K562 (cell line): ENCODE data around the gene GLI1. TPM values are rescaled to one million over a fixed set of nuclear protein-coding genes. Genes with fewer than 3 reads are reported as not detected.
A peak's percentile ranks its signal among the peaks of the same experiment; 100 is the strongest.

Experiments used
- AFF1 ChIP-seq, 2 experiments: fragments of 450-650 bp; IDR thresholded peaks; 2 replicates each; pipeline ENCODE4 v1.6.1; 2018; ENCODE audit warnings: mild to moderate bottlenecking in 2 of 2, low read depth in 1 of 2; ENCODE audit not compliant: partially characterized antibody in 2 of 2
- FOXJ2 ChIP-seq: fragments of 200-800 bp; sonication (Bioruptor generic); IDR thresholded peaks from 2 replicates; pipeline ENCODE4 v1.6.1; 2016; ENCODE audit warnings: missing genetic modification characterization, missing compliant biosample characterization
- NBN ChIP-seq: fragments of 450-650 bp; IDR thresholded peaks from 2 replicates; pipeline ENCODE4 v1.6.1; 2016; ENCODE audit warnings: low read depth, mild to moderate bottlenecking
- NR2C1 ChIP-seq, 2 experiments: fragments of 450-650 bp; IDR thresholded peaks; 2 replicates each; pipeline ENCODE4 v1.6.1; 2017; ENCODE audit warnings: mild to moderate bottlenecking in 2 of 2, antibody characterized with exemption in 1 of 2, inconsistent platforms in 1 of 2, missing compliant biosample characterization in 1 of 2, missing genetic modification characterization in 1 of 2
- SIRT6 ChIP-seq: IDR thresholded peaks from one replicate; pipeline ENCODE4 v1.6.1; 2012; ENCODE audit warnings: low read depth, mild to moderate bottlenecking, control low read depth, inconsistent platforms, low read length, moderate library complexity
- polyA plus RNA-seq, 8 experiments: library from polyadenylated mRNA; depleted of rRNA in 4 of 8; stranded (reverse) in 5 of 8; unstranded in 3 of 8; fragments of >200 nt; fragmentation: Nextera tagmentation in 2 of 8; fragmentation: Illumina TruSeq in 1 of 8; extraction: Ambion mirVana in 2 of 8; extraction: Trizol in 1 of 8; gene quantifications; 2 replicates each; pipeline versions ENCODE4 v1.2.1 to v1.2.3, GENCODE V29; 2011 to 2014; ENCODE audit warnings: inconsistent platforms in 1 of 8, missing spikeins in 1 of 8
- total RNA-seq, 7 experiments: library from RNA; depleted of rRNA in 6 of 7; stranded (reverse); fragments of >200 nt in 6 of 7; fragmentation: Illumina TruSeq in 2 of 7; extraction: Trizol in 2 of 7; gene quantifications; 2 replicates each; pipeline versions ENCODE4 v1.2.1 to v1.2.3, GENCODE V29; 2011 to 2021; ENCODE audit warnings: low replicate concordance in 1 of 7
- TF ChIP-seq, protein P1 (sequence below): fragments of 200-600 bp; sonication (generic); IDR thresholded peaks from one replicate; pipeline ENCODE4 v1.6.1; 2012; ENCODE audit warnings: mild to moderate bottlenecking, low read depth, low read length, inconsistent platforms
- TF ChIP-seq, protein P2 (sequence below), 3 experiments: IDR thresholded peaks in 2 of 3; conservative IDR thresholded peaks in 1 of 3; 2 replicates each; pipeline ENCODE4 v1.5.1; 2011 to 2012; ENCODE audit warnings: low read length in 3 of 3, mild to moderate bottlenecking in 3 of 3, control low read depth in 2 of 3, improper control_type of control experiment in 1 of 3, inconsistent platforms in 1 of 3, low read depth in 1 of 3, mixed read lengths in 1 of 3, moderate library complexity in 1 of 3; ENCODE audit not compliant: insufficient read depth in 2 of 3

GLI1 gene
- total and polyA plus RNA-seq, 9 of the 15 experiments (the other 6 are each of a cell fraction or from before 2014, with no cell fraction given), result 0.24 to 3.7 (median 0.61) TPM

DNA sequence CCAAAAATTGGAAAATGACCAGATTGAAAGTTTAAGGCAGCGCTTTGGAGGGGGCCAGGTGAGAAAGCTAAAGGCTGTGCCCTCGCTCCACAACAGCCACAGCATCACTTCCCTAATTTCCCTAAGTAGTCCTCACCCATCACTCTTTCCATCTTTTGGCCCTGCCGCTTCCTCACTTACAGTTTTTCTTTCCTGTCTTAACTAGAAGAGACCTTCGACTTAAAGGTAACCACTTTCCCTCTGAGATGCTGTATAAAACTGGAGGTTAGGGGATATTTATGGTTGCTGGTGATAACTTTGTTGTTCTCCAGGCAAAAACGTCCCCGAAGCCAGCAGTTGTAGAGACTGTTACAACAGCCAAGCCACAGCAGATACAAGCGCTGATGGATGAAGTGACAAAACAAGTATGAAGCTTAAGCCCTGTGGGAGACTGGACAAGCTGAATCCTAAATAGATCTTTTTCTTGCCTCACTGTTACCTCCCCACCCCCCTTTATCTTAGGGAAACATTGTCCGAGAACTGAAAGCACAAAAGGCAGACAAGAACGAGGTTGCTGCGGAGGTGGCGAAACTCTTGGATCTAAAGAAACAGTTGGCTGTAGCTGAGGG, 56.5 kb downstream of the GLI1 start (continued):
- TF ChIP-seq, protein P1, sequence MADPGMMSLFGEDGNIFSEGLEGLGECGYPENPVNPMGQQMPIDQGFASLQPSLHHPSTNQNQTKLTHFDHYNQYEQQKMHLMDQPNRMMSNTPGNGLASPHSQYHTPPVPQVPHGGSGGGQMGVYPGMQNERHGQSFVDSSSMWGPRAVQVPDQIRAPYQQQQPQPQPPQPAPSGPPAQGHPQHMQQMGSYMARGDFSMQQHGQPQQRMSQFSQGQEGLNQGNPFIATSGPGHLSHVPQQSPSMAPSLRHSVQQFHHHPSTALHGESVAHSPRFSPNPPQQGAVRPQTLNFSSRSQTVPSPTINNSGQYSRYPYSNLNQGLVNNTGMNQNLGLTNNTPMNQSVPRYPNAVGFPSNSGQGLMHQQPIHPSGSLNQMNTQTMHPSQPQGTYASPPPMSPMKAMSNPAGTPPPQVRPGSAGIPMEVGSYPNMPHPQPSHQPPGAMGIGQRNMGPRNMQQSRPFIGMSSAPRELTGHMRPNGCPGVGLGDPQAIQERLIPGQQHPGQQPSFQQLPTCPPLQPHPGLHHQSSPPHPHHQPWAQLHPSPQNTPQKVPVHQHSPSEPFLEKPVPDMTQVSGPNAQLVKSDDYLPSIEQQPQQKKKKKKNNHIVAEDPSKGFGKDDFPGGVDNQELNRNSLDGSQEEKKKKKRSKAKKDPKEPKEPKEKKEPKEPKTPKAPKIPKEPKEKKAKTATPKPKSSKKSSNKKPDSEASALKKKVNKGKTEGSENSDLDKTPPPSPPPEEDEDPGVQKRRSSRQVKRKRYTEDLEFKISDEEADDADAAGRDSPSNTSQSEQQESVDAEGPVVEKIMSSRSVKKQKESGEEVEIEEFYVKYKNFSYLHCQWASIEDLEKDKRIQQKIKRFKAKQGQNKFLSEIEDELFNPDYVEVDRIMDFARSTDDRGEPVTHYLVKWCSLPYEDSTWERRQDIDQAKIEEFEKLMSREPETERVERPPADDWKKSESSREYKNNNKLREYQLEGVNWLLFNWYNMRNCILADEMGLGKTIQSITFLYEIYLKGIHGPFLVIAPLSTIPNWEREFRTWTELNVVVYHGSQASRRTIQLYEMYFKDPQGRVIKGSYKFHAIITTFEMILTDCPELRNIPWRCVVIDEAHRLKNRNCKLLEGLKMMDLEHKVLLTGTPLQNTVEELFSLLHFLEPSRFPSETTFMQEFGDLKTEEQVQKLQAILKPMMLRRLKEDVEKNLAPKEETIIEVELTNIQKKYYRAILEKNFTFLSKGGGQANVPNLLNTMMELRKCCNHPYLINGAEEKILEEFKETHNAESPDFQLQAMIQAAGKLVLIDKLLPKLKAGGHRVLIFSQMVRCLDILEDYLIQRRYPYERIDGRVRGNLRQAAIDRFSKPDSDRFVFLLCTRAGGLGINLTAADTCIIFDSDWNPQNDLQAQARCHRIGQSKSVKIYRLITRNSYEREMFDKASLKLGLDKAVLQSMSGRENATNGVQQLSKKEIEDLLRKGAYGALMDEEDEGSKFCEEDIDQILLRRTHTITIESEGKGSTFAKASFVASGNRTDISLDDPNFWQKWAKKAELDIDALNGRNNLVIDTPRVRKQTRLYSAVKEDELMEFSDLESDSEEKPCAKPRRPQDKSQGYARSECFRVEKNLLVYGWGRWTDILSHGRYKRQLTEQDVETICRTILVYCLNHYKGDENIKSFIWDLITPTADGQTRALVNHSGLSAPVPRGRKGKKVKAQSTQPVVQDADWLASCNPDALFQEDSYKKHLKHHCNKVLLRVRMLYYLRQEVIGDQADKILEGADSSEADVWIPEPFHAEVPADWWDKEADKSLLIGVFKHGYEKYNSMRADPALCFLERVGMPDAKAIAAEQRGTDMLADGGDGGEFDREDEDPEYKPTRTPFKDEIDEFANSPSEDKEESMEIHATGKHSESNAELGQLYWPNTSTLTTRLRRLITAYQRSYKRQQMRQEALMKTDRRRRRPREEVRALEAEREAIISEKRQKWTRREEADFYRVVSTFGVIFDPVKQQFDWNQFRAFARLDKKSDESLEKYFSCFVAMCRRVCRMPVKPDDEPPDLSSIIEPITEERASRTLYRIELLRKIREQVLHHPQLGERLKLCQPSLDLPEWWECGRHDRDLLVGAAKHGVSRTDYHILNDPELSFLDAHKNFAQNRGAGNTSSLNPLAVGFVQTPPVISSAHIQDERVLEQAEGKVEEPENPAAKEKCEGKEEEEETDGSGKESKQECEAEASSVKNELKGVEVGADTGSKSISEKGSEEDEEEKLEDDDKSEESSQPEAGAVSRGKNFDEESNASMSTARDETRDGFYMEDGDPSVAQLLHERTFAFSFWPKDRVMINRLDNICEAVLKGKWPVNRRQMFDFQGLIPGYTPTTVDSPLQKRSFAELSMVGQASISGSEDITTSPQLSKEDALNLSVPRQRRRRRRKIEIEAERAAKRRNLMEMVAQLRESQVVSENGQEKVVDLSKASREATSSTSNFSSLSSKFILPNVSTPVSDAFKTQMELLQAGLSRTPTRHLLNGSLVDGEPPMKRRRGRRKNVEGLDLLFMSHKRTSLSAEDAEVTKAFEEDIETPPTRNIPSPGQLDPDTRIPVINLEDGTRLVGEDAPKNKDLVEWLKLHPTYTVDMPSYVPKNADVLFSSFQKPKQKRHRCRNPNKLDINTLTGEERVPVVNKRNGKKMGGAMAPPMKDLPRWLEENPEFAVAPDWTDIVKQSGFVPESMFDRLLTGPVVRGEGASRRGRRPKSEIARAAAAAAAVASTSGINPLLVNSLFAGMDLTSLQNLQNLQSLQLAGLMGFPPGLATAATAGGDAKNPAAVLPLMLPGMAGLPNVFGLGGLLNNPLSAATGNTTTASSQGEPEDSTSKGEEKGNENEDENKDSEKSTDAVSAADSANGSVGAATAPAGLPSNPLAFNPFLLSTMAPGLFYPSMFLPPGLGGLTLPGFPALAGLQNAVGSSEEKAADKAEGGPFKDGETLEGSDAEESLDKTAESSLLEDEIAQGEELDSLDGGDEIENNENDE, result no peak
- 0 out of 2 replicates have a peak, but pooled peaks have one; percentile 16 for TF ChIP-seq FOXJ2 (tag)
- peak in 1 of 2 experiments; percentile 4 for TF ChIP-seq AFF1 (IDR thresholded peaks at IDR 0.05; ENCODE audit: low read depth in 1 of 2, partially characterized antibody in 2 of 2)
- TF ChIP-seq NR2C1 (IDR thresholded peaks at IDR 0.05), result no peak
- no peak for TF ChIP-seq NR2C1 (tag; IDR thresholded peaks at IDR 0.05)
- TF ChIP-seq, protein P2, sequence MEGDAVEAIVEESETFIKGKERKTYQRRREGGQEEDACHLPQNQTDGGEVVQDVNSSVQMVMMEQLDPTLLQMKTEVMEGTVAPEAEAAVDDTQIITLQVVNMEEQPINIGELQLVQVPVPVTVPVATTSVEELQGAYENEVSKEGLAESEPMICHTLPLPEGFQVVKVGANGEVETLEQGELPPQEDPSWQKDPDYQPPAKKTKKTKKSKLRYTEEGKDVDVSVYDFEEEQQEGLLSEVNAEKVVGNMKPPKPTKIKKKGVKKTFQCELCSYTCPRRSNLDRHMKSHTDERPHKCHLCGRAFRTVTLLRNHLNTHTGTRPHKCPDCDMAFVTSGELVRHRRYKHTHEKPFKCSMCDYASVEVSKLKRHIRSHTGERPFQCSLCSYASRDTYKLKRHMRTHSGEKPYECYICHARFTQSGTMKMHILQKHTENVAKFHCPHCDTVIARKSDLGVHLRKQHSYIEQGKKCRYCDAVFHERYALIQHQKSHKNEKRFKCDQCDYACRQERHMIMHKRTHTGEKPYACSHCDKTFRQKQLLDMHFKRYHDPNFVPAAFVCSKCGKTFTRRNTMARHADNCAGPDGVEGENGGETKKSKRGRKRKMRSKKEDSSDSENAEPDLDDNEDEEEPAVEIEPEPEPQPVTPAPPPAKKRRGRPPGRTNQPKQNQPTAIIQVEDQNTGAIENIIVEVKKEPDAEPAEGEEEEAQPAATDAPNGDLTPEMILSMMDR (IDR thresholded peaks at IDR 0.05 in 2 of 3, conservative IDR thresholded peaks at IDR 0.05 in 1 of 3; ENCODE audit: insufficient read depth in 2 of 3, low read depth in 1 of 3, low read length in 3 of 3), result no peak
- 0 out of 2 replicates have a peak, but pooled peaks have one; percentile 14 for TF ChIP-seq NBN
- TF ChIP-seq SIRT6, result peak; percentile 20
